ENCODE measurements around the gene INHBE. TPM values are rescaled to one million over a fixed set of nuclear protein-coding genes. Genes with fewer than 3 reads are reported as not detected.
"Not testable (repeated sequence)": the region's sequence is repeated elsewhere in the genome, so short reads cannot be mapped to it uniquely, and the experiment has no call there.

The INHBE gene
- total and polyA plus RNA-seq, 2 experiments from 2014 or later: 5.6 to 29.0 TPM

GRCh38 chr12:57420482-57420881 is 34.6 kb upstream of the INHBE start:
- Mint-ChIP-seq H3K36me3 (ENCODE audit: low read depth) (peaks cover 4% of the 10 kb centered on the region), H3K27me3 (ENCODE audit: insufficient read depth, low read depth, poor library complexity) (peaks cover 2% of the 10 kb centered on the region), H3K4me3 (no peak overlapping the region), H3K27ac (no peak overlapping the region), H3K9me3 (no peaks in the 10 kb centered on the region), H3K4me1 (peaks cover 5% of the 10 kb centered on the region)
- Histone ChIP-seq H3K36me3 (ENCODE audit: insufficient read depth) (no peaks in the 10 kb centered on the region), H3K27ac (ENCODE audit: low read depth) (no peak overlapping the region), H3K4me1 (ENCODE audit: insufficient read depth) (no peaks in the 10 kb centered on the region), H3K4me3 (no peak overlapping the region), H3K27me3 (ENCODE audit: insufficient read depth) (no peaks in the 10 kb centered on the region), H3K9me2 (ENCODE audit: insufficient read depth) (no peaks in the 10 kb centered on the region), H2AFZ (no peak overlapping the region), H4K20me1 (replicated peaks; ENCODE audit: insufficient read depth) (peaks cover 6% of the 10 kb centered on the region; the same call in 1 of the 2 replicates), H3K79me2 (replicated peaks; ENCODE audit: insufficient read depth) (peaks cover 8% of the 10 kb centered on the region; the same call in 1 of the 2 replicates), H3K4me2 (no peak overlapping the region), H3F3A (replicated peaks; ENCODE audit: low read depth) (peaks cover under 1% of the 10 kb centered on the region; the same call in 1 of the 2 replicates)
- DNase-seq (ENCODE audit: low spot score) (no peak), ATAC-seq (no peak)
- no peak for TF ChIP-seq CREB1 (CRISPR knock-in tag; IDR thresholded peaks at IDR 0.05; ENCODE audit: low read depth)
- TF ChIP-seq ZNF114 (CRISPR knock-in tag; IDR thresholded peaks at IDR 0.05): no peak
- no peak for TF ChIP-seq POLR2AphosphoS5 (IDR thresholded peaks at IDR 0.05; ENCODE audit: low read depth)

DNA sequence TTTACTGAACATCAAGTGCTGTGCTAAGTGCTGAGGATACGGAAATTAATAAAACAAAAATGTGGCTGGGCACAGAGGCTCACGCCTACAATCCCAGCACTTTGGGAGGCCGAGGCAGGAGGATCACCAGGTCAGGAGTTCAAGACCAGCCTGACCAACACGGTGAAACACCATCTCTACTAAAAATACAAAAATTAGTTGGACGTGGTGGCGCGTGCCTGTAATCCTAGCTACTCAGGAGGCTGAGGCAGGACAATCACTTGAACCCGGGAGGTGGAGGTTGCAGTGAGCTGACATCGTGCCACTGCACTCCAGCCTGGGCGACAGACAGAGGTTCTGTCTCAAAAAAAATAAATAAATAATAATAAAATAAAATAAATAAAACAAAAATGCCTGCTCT is 28.2 kb upstream of the INHBE start:
- H3K36me3 ChIP-seq (ENCODE audit: insufficient read depth); H3K27me3 Mint-ChIP-seq (ENCODE audit: insufficient read depth, low read depth, poor library complexity); H4K20me1 ChIP-seq (replicated peaks; ENCODE audit: insufficient read depth); H3K4me2 ChIP-seq; H3K27ac Mint-ChIP-seq; H3K4me3 ChIP-seq; H3K4me3 Mint-ChIP-seq; H3K27ac ChIP-seq (ENCODE audit: low read depth); H3K27me3 ChIP-seq (ENCODE audit: insufficient read depth); H3K9me3 Mint-ChIP-seq; H2AFZ ChIP-seq; ATAC-seq; H3F3A ChIP-seq (replicated peaks; ENCODE audit: low read depth); H3K36me3 Mint-ChIP-seq (ENCODE audit: low read depth); H3K9me2 ChIP-seq (ENCODE audit: insufficient read depth); DNase-seq (ENCODE audit: low spot score): not testable (repeated sequence)
- H3K79me2 ChIP-seq (replicated peaks; ENCODE audit: insufficient read depth): peaks cover 34% of the 10 kb centered on the region
- H3K4me1 ChIP-seq (ENCODE audit: insufficient read depth): peaks cover 15% of the 10 kb centered on the region; the same call in 1 of the 2 replicates
- H3K4me1 Mint-ChIP-seq: peaks cover 22% of the 10 kb centered on the region

DNA sequence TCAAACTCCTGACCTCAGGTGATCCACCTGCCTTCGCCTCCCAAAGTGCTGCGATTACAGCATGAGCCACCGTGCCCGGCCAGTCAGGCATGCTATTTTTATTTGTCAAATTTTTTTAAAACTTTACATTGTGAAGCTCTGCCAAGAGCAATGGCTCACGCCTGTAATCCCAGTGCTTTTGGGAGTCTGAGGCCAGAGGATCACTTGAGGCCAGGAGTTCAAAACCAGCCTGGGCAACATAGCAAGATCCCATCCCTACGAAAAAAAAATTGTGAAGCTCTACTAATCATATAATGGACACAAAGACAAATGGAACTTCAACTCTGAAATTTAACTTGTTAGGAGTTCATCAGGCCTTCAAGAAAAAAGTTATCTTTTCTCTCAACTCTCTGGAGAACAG is 26.1 kb upstream of the INHBE start:
- H4K20me1 ChIP-seq (replicated peaks; ENCODE audit: insufficient read depth): no peaks in the 10 kb centered on the region
- H3K4me1 ChIP-seq (ENCODE audit: insufficient read depth): peaks cover 15% of the 10 kb centered on the region; the same call in 1 of the 2 replicates
- no peaks in the 10 kb centered on the region for H3K9me3 Mint-ChIP-seq
- H3K9me2 ChIP-seq (ENCODE audit: insufficient read depth): no peaks in the 10 kb centered on the region
- DNase-seq (ENCODE audit: low spot score): no peak
- H3K4me3 ChIP-seq: peak overlapping the region; percentile 64; the same call in 1 of the 2 replicates
- H3K4me3 Mint-ChIP-seq: peak overlapping the region; percentile 93
- H3K27ac Mint-ChIP-seq: peak overlapping the region; percentile 62
- no peak overlapping the region for H2AFZ ChIP-seq
- H3K27ac ChIP-seq (ENCODE audit: low read depth): peak overlapping the region; percentile 93; the same call in 1 of the 2 replicates
- peaks cover 34% of the 10 kb centered on the region for H3K79me2 ChIP-seq (replicated peaks; ENCODE audit: insufficient read depth)
- no peak for ATAC-seq
- H3K27me3 ChIP-seq (ENCODE audit: insufficient read depth): no peaks in the 10 kb centered on the region
- H3K36me3 ChIP-seq (ENCODE audit: insufficient read depth): no peaks in the 10 kb centered on the region
- H3K27me3 Mint-ChIP-seq (ENCODE audit: insufficient read depth, low read depth, poor library complexity): peaks cover 6% of the 10 kb centered on the region
- peak overlapping the region; percentile 91 for H3K4me2 ChIP-seq
- peaks cover 22% of the 10 kb centered on the region for H3K4me1 Mint-ChIP-seq
- peaks cover 4% of the 10 kb centered on the region for H3K36me3 Mint-ChIP-seq (ENCODE audit: low read depth)
- peaks cover 14% of the 10 kb centered on the region for H3F3A ChIP-seq (replicated peaks; ENCODE audit: low read depth)
- TF ChIP-seq, protein P1, sequence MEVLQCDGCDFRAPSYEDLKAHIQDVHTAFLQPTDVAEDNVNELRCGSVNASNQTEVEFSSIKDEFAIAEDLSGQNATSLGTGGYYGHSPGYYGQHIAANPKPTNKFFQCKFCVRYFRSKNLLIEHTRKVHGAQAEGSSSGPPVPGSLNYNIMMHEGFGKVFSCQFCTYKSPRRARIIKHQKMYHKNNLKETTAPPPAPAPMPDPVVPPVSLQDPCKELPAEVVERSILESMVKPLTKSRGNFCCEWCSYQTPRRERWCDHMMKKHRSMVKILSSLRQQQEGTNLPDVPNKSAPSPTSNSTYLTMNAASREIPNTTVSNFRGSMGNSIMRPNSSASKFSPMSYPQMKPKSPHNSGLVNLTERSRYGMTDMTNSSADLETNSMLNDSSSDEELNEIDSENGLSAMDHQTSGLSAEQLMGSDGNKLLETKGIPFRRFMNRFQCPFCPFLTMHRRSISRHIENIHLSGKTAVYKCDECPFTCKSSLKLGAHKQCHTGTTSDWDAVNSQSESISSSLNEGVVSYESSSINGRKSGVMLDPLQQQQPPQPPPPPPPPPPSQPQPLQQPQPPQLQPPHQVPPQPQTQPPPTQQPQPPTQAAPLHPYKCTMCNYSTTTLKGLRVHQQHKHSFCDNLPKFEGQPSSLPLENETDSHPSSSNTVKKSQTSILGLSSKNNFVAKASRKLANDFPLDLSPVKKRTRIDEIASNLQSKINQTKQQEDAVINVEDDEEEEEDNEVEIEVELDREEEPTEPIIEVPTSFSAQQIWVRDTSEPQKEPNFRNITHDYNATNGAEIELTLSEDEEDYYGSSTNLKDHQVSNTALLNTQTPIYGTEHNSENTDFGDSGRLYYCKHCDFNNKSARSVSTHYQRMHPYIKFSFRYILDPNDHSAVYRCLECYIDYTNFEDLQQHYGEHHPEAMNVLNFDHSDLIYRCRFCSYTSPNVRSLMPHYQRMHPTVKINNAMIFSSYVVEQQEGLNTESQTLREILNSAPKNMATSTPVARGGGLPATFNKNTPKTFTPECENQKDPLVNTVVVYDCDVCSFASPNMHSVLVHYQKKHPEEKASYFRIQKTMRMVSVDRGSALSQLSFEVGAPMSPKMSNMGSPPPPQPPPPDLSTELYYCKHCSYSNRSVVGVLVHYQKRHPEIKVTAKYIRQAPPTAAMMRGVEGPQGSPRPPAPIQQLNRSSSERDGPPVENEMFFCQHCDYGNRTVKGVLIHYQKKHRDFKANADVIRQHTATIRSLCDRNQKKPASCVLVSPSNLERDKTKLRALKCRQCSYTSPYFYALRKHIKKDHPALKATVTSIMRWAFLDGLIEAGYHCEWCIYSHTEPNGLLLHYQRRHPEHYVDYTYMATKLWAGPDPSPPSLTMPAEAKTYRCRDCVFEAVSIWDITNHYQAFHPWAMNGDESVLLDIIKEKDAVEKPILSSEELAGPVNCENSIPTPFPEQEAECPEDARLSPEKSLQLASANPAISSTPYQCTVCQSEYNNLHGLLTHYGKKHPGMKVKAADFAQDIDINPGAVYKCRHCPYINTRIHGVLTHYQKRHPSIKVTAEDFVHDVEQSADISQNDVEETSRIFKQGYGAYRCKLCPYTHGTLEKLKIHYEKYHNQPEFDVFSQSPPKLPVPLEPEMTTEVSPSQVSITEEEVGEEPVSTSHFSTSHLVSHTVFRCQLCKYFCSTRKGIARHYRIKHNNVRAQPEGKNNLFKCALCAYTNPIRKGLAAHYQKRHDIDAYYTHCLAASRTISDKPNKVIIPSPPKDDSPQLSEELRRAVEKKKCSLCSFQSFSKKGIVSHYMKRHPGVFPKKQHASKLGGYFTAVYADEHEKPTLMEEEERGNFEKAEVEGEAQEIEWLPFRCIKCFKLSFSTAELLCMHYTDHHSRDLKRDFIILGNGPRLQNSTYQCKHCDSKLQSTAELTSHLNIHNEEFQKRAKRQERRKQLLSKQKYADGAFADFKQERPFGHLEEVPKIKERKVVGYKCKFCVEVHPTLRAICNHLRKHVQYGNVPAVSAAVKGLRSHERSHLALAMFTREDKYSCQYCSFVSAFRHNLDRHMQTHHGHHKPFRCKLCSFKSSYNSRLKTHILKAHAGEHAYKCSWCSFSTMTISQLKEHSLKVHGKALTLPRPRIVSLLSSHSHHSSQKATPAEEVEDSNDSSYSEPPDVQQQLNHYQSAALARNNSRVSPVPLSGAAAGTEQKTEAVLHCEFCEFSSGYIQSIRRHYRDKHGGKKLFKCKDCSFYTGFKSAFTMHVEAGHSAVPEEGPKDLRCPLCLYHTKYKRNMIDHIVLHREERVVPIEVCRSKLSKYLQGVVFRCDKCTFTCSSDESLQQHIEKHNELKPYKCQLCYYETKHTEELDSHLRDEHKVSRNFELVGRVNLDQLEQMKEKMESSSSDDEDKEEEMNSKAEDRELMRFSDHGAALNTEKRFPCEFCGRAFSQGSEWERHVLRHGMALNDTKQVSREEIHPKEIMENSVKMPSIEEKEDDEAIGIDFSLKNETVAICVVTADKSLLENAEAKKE (CRISPR knock-in tag; IDR thresholded peaks at IDR 0.05): no peak
- no peak for TF ChIP-seq NANOG (IDR thresholded peaks at IDR 0.05; ENCODE audit: borderline replicate concordance)
- no peak for TF ChIP-seq CTCF (conservative IDR thresholded peaks at IDR 0.05; ENCODE audit: low read depth in 2 of 2)
- TF ChIP-seq, protein P2, sequence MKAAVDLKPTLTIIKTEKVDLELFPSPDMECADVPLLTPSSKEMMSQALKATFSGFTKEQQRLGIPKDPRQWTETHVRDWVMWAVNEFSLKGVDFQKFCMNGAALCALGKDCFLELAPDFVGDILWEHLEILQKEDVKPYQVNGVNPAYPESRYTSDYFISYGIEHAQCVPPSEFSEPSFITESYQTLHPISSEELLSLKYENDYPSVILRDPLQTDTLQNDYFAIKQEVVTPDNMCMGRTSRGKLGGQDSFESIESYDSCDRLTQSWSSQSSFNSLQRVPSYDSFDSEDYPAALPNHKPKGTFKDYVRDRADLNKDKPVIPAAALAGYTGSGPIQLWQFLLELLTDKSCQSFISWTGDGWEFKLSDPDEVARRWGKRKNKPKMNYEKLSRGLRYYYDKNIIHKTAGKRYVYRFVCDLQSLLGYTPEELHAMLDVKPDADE (IDR thresholded peaks at IDR 0.05): no peak
- no peak for TF ChIP-seq CREB1 (CRISPR knock-in tag; IDR thresholded peaks at IDR 0.05; ENCODE audit: low read depth)
- TF ChIP-seq ZNF331 (CRISPR knock-in tag; IDR thresholded peaks at IDR 0.05; ENCODE audit: low read depth): no peak
